ENCODE data around the gene STAB1.

STAB1 gene

DNA sequence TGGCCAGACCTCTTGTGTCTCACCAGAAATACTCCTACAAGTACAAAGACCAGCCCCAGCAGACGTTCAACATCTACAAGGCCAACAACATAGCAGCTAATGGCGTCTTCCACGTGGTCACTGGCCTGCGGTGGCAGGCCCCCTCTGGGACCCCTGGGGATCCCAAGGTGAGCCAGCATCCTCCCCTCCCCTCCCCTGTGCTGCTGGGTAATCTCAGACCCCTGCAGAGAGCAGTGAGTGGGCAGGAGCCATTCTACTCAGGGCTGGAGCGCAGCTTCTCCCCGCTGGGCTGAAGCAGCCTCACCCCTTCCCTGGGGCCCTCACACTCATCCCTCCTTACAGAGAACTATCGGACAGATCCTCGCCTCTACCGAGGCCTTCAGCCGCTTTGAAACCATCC is 9.8 kb downstream of the STAB1 start:
- no peak for DNase-seq (ENCODE audit: low spot score)

- DNase-seq (ENCODE audit: low spot score): no peak
These were observed 11.3 kb downstream of the STAB1 start for GRCh38 chr3:52506266-52506966.

- DNase-seq (ENCODE audit: low spot score): no peak
These were observed 12.2 kb downstream of the STAB1 start for GRCh38 chr3:52507359-52507758.

DNA sequence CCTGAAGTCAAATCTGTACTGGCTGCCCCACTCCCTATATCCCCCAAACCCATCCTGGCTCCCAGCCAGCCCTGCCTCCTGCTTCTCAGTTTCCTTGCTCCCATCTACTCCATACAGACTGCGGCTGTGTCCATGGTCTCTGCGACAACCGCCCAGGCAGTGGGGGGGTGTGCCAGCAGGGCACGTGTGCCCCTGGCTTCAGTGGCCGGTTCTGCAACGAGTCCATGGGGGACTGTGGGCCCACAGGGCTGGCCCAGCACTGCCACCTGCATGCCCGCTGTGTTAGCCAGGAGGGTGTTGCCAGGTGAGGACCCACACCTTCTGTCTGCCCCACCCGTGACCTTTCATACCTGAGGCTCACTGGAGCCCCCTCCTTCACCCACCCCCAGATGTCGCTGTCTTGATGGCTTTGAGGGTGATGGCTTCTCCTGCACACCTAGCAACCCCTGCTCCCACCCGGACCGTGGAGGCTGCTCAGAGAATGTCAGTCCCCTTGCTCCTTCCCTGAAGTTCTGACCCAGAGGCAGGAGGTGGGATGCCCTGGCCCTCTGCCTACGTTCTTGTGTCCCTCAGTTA is 14.7 kb downstream of the STAB1 start:
- DNase-seq (ENCODE audit: low spot score): no peak

DNA sequence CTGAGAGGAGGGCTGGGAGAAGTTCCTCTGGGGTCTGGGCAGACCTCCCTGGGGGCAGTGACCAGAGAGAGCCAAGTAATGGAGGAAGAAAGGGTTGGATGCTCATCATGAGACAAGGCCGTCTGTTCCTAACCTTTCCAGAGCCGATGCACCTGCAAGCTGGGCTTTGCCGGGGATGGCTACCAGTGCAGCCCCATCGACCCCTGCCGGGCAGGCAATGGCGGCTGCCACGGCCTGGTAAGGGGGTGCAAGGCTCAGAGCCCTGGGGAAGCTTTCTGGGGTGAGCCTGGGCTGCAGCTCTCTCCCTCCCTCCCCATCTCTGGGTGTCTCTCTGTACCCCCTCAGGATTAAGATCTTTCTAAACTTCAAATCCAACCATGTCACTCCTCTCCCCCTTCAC is 16.4 kb downstream of the STAB1 start:
- no peak for DNase-seq (ENCODE audit: low spot score)

- DNase-seq (ENCODE audit: low spot score): no peak
These were observed 17.0 kb downstream of the STAB1 start for GRCh38 chr3:52512105-52512504.

GRCh38 chr3:52512727-52513126 is 17.6 kb downstream of the STAB1 start:
- no peak for DNase-seq (ENCODE audit: low spot score)

GRCh38 chr3:52513281-52513680 is 18.1 kb downstream of the STAB1 start:
- no peak for DNase-seq (ENCODE audit: low spot score)

GRCh38 chr3:52514576-52514975 is 19.4 kb downstream of the STAB1 start:
- no peak for DNase-seq (ENCODE audit: low spot score)

DNA sequence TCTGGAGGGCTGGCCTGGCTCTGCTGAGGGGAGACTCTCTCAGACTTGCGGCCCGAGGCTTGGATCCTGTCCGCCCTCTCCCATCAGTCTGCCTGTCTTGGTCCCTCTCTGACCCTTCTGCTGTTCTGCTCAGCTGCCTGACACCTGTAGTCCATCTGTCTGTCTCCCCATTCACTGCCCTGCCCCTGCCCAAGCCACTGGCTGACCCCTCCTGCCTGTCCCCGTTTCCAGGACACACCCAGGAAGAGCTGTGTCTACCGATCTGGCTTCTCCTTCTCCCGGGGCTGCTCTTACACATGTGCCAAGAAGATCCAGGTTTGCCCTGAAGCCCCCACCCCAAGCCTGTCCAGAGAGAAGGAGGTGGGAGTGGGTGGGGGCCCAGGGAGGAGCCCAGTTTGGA is 20.1 kb downstream of the STAB1 start:
- DNase-seq (ENCODE audit: low spot score): no peak

DNA sequence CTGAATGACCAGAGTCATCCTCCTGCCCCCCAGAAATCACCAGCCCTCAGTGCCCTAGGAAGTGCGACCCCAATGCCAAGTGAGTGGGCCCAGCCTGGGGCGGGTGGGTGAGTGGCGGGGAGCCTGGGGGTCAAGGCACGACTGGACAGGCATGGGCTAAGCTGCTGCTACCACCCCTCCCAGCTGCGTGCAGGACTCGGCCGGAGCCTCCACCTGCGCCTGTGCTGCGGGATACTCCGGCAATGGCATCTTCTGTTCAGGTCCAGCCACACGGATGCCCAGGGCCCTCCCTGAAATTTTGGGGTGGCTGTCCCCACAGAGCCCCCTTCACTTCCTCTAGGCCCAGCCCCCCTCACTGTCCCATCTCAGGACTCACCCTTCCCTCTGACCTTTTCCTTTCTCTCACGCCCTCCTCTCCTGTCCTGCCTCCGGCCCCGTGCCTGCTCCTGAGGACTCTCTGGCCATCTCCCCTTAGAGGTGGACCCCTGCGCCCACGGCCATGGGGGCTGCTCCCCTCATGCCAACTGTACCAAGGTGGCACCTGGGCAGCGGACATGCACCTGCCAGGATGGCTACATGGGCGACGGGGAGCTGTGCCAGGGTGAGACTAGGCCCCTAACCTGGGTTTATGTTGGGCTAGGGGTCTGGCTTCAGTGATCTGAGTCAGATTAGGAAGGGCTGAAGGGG is 21.5 kb downstream of the STAB1 start:
- DNase-seq (ENCODE audit: low spot score): no peak

GRCh38 chr3:52517796-52518722 is 22.9 kb downstream of the STAB1 start:
- DNase-seq (ENCODE audit: low spot score): no peak

DNA sequence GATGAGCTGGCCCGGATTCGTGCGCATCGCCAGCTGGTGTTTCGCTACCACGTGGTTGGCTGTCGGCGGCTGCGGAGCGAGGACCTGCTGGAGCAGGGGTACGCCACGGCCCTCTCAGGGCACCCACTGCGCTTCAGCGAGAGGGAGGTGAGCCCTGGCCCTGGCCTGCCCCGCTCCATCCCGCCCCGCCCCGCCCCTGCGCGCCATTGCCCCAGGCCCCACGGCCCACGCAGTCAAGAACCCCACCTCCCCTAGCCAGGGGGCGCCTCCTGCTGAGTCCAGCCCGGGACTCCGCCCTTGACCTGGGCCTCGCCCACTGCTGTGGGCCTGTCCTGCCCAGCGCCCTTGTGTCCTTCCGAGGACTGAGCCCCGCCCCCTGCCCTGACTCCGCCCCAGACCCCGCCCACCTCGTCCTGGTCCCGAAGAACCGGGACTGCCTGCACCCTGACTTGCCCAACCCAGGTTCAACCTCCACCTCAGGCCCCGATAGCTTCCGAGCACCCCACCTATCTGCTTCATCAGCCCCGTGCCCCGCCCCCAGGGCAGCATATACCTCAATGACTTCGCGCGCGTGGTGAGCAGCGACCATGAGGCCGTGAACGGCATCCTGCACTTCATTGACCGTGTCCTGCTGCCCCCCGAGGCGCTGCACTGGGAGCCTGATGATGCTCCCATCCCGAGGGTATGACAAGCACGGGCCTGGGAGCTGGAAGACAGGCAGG is 23.7 kb downstream of the STAB1 start:
- no peak for DNase-seq (ENCODE audit: low spot score)

DNA sequence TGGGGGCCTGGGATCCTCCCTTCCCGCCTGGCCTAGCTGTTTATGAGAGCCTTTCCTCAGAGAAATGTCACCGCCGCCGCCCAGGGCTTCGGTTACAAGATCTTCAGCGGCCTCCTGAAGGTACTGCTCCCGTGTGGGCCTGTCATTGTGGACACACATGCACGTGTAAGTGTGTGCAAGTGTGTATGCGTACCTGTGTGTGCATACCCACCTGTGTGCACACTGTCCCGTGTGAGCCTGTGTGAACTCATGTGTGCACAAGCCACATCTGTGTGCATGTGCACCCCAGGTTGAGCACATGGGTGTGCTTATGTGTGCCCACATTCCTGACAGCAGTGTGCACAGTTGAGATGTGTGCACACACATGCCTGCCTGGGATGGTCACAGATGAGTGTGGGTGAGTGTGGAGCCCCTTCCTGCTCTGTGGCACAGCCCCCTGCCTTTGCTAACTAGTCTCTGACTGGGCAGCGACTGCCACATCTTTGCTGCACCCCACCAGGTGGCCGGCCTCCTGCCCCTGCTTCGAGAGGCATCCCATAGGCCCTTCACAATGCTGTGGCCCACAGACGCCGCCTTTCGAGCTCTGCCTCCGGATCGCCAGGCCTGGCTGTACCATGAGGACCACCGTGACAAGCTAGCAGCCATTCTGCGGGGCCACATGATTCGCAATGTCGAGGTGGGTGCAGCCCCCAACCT is 24.5 kb downstream of the STAB1 start:
- DNase-seq (ENCODE audit: low spot score): no peak

DNA sequence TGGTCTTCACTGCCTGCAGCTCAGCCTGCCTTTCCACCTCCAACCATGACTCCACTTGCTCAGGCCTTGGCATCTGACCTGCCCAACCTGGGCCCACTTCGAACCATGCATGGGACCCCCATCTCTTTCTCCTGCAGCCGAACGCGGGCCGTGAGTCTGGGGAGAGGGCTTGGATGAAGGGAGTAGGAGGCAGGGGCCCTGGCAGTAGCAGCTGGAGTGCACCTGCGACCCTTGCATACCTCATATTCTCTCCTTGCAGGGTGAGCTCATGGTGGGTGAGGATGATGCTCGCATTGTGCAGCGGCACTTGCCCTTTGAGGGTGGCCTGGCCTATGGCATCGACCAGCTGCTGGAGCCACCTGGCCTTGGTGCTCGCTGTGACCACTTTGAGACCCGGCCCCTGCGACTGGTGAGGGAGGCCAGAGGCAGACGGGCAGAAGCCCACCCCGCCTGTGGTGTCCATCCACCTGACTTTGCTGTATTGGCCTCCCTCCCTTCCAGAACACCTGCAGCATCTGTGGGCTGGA is 25.1 kb downstream of the STAB1 start:
- no peak for DNase-seq (ENCODE audit: low spot score)

DNA sequence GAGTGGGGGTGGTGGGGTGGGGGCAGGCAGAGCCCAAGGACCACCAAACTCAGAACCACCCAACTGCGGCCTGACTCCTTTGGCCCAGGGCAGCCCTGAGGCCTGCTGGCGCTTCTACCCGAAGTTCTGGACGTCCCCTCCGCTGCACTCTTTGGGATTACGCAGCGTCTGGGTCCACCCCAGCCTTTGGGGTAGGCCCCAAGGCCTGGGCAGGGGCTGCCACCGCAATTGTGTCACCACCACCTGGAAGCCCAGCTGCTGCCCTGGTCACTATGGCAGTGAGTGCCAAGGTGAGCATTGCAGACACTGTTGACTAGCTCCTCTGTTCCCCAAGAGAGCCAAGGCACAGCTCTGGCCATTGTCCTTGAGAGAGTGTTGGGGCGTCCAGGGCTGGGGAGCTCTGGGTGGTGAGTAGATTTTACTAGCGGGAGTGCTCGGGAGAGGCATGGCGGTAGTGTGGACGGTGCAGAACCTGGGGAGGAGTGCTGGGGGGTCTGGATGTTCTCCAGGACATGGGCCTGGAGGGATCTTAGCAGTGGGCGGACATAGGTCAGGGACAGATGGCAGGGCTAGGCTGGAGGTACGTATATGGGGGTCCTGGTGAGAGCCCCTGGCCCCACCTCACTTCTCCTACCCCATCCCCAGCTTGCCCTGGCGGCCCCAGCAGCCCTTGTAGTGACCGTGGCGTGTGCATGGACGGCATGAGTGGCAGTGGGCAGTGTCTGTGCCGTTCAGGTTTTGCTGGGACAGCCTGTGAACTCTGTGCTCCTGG is 25.8 kb downstream of the STAB1 start:
- DNase-seq (ENCODE audit: low spot score): no peak

DNA sequence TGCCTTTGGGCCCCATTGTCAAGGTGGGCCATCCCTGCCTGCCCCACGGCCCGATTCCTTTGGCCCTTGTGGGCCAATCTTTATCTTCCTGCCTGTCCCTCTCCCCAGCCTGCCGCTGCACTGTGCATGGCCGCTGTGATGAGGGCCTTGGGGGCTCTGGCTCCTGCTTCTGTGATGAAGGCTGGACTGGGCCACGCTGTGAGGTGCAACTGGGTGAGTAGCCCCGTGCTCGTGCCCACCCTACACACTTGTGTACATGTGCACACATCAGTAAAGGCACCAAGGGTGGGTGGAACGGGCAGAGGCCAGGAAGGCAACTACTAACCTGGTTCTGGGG is 26.3 kb downstream of the STAB1 start:
- DNase-seq (ENCODE audit: low spot score): no peak

DNA sequence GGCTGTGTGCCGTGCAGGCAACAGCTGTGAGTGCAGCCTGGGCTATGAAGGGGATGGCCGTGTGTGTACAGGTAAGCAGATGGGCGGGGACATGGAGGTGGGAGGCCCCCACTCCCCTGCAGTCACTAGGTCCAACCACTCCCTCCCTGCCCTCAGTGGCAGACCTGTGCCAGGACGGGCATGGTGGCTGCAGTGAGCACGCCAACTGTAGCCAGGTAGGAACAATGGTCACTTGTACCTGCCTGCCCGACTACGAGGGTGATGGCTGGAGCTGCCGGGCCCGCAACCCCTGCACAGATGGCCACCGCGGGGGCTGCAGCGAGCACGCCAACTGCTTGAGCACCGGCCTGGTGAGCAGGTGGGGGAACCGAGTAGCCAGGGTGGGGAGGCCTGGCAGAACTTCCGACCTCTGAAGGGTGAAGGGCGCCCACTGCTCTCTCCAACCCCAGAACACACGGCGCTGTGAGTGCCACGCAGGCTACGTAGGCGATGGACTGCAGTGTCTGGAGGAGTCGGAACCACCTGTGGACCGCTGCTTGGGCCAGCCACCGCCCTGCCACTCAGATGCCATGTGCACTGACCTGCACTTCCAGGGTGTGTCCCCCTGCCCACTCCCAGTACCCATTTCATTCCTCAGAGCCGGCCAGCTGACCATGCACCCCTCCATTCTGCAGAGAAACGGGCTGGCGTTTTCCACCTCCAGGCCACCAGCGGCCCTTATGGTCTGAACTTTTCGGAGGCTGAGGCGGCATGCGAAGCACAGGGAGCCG is 26.9 kb downstream of the STAB1 start:
- no peak for DNase-seq (ENCODE audit: low spot score)

- no peak for DNase-seq (ENCODE audit: low spot score)
These were observed 27.6 kb downstream of the STAB1 start for GRCh38 chr3:52522651-52523251.

Data from pons (tissue), 1 donor.